Panc1 (cell line): ENCODE results near the gene GLRX. TPM values are rescaled to one million over a fixed set of nuclear protein-coding genes. Genes with fewer than 3 reads are reported as not detected.
"Not testable (repeated sequence)": the region's sequence is repeated elsewhere in the genome, so short reads cannot be mapped to it uniquely, and the experiment has no call there.

Experiments
- ATAC-seq: fragments of 200-7000 bp; cut with Tn5 transposase; 2 replicates; pipeline ENCODE4 v1.9.1; 2020; ENCODE audit warnings: mild to moderate bottlenecking, moderate library complexity
- BruUV-seq: library from RNA; stranded (reverse); fragments of 400-500 nt; replicated peaks from 2 replicates; lab custom pipeline; 2021; lab: Mats Ljungman, UMichigan
- CTCF ChIA-PET: fragments of 300-600 bp; sonication (Branson Sonifier 250); formaldehyde crosslinking; loops from one replicate; lab custom pipeline; 2022; ENCODE audit warnings: antibody characterized with exemption; lab: Charles Lee
- POLR2A ChIA-PET: fragments of 300-600 bp; sonication (Branson Sonifier 250); formaldehyde crosslinking; loops from one replicate; lab custom pipeline; 2022; ENCODE audit warnings: antibody characterized with exemption; lab: Charles Lee
- DNase-seq: peaks from one replicate; pipeline ENCODE4 v3.0.0-alpha.2; 2010; ENCODE audit warnings: low read depth, low spot score
- H3K27ac ChIP-seq: 2 replicates; pipeline ENCODE4 v1.5.1; 2011; ENCODE audit warnings: mild to moderate bottlenecking, low read length, inconsistent platforms
- H3K27me3 ChIP-seq: fragments of 200-500 bp; sonication (Bioruptor generic); 2 replicates; pipeline ENCODE4 v1.6.0; 2014; ENCODE audit warnings: low read length, inconsistent platforms; ENCODE audit not compliant: control insufficient read depth, insufficient read depth
- H3K36me3 ChIP-seq: fragments of 200-500 bp; sonication (Bioruptor generic); 2 replicates; pipeline ENCODE4 v1.5.1; 2014; ENCODE audit warnings: inconsistent platforms, mild to moderate bottlenecking, low read length, moderate library complexity; ENCODE audit not compliant: control insufficient read depth, insufficient read depth
- H3K4me1 ChIP-seq: 2 replicates; pipeline ENCODE4 v1.5.1; 2011; ENCODE audit warnings: inconsistent platforms, mild to moderate bottlenecking, low read length, moderate library complexity; ENCODE audit not compliant: control insufficient read depth, insufficient read depth
- H3K4me3 ChIP-seq, 2 experiments: 2 replicates each; pipeline ENCODE4 v1.5.1; 2011 to 2012; ENCODE audit warnings: low read depth in 2 of 2, low read length in 2 of 2, mild to moderate bottlenecking in 2 of 2, inconsistent platforms in 1 of 2, moderate library complexity in 1 of 2
- H3K9me3 ChIP-seq: fragments of 200-500 bp; sonication (Bioruptor generic); 2 replicates; pipeline ENCODE4 v1.5.1; 2014; ENCODE audit warnings: low read depth, mild to moderate bottlenecking, inconsistent platforms, low read length, moderate library complexity; ENCODE audit not compliant: control insufficient read depth, insufficient read depth
- POLR2AphosphoS5 ChIP-seq: IDR thresholded peaks from 2 replicates; pipeline ENCODE4 v1.6.1; 2012; ENCODE audit warnings: mild to moderate bottlenecking, low read depth, low read length, moderate library complexity
- REST ChIP-seq, 2 experiments: IDR thresholded peaks; 2 replicates each; pipeline ENCODE4 v1.6.1; 2011 to 2012; ENCODE audit warnings: low read depth in 2 of 2, control low read depth in 1 of 2, low read length in 1 of 2, mild to moderate bottlenecking in 1 of 2, moderate library complexity in 1 of 2; ENCODE audit not compliant: insufficient read depth in 1 of 2
- SIN3A ChIP-seq: IDR thresholded peaks from 2 replicates; pipeline ENCODE4 v1.6.1; 2012; ENCODE audit warnings: low read depth, mild to moderate bottlenecking, low read length, moderate library complexity, borderline replicate concordance; ENCODE audit not compliant: insufficient read depth
- TCF7L2 ChIP-seq: IDR thresholded peaks from 2 replicates; pipeline ENCODE4 v1.6.1; 2011; ENCODE audit warnings: mild to moderate bottlenecking, low read depth, low read length, inconsistent platforms
- in situ Hi-C: cut with HindIII; loops from 2 replicates; pipeline ENCODE4 v1.10.0; 2016; ENCODE audit warnings: low sequenced_read_pairs, low pct_unique_long_range_greater_than_20kb
- intact Hi-C: fragments of 100-400 bp; cut with micrococcal nuclease; formaldehyde crosslinking; loops from one replicate; pipeline ENCODE4 v1.10.0; 2022; ENCODE audit not compliant: unreplicated experiment
- total RNA-seq: library from RNA; stranded (reverse); gene quantifications from one replicate; pipeline ENCODE4 v1.2.1, GENCODE V29; 2021; ENCODE audit not compliant: unreplicated experiment
- TF ChIP-seq, protein P1 (sequence below): fragments of 450-650 bp; IDR thresholded peaks from 2 replicates; pipeline ENCODE4 v1.5.1; 2017; ENCODE audit warnings: mild to moderate bottlenecking

GLRX gene
- total RNA-seq, 1 experiment from 2014 or later = 5.8 TPM

DNA sequence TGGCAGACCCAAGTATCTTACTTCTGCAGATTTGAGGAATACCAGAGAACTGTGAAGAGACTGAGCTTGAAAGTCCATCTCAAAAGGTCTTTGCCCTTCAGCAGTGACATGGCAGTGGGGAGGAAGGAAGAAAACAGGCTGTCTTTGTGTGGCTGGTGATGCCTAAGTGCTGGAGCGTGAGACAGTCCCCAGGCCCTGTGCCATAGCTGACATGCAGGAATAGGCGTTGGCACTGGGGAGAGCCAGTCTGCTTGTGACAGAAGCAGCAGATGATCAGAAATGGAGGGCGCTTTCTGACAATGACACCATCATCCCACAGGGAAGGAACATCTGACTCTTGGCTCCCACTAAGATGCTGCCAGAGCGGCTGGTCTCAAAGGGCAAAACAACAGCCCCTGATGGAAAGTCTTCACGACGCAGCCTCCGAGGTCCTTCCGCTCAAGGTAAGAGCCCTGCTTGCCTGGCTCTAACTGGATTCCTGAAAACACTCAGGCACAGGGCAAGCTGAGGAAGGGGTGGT, 15.5 kb upstream of the GLRX start:
- Histone ChIP-seq H3K27me3 (no peaks in the 10 kb centered on the region), H3K36me3 (no peaks in the 10 kb centered on the region), H3K4me3 (no peak overlapping the region), H3K4me1 (peaks cover 5% of the 10 kb centered on the region), H3K9me3 (no peaks in the 10 kb centered on the region), H3K27ac (no peak overlapping the region)
- no peak for TF ChIP-seq SIN3A
- TF ChIP-seq REST (IDR thresholded peaks at IDR 0.05; ENCODE audit: insufficient read depth in 1 of 2, low read depth in 2 of 2, low read length in 1 of 2) = no peak
- TF ChIP-seq, protein P1, sequence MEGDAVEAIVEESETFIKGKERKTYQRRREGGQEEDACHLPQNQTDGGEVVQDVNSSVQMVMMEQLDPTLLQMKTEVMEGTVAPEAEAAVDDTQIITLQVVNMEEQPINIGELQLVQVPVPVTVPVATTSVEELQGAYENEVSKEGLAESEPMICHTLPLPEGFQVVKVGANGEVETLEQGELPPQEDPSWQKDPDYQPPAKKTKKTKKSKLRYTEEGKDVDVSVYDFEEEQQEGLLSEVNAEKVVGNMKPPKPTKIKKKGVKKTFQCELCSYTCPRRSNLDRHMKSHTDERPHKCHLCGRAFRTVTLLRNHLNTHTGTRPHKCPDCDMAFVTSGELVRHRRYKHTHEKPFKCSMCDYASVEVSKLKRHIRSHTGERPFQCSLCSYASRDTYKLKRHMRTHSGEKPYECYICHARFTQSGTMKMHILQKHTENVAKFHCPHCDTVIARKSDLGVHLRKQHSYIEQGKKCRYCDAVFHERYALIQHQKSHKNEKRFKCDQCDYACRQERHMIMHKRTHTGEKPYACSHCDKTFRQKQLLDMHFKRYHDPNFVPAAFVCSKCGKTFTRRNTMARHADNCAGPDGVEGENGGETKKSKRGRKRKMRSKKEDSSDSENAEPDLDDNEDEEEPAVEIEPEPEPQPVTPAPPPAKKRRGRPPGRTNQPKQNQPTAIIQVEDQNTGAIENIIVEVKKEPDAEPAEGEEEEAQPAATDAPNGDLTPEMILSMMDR = no peak
- no peak for TF ChIP-seq POLR2AphosphoS5
- no peak for TF ChIP-seq TCF7L2
- POLR2A ChIA-PET = no interaction called here
- BruUV-seq = no TSS peak
- CTCF ChIA-PET = interaction anchor here (1.2 kb wide), 1 partner anchor 57 kb away, joined by 3 read pairs; no protein-coding TSS in a partner anchor
- intact Hi-C loops = no loop called here
- in situ Hi-C loops = no loop called here
- no peak for DNase-seq
- no peak for ATAC-seq

GRCh38 chr5:95837492-95837891, 15.0 kb upstream of the GLRX start:
- Histone ChIP-seq H3K4me1 (peaks cover 5% of the 10 kb centered on the region), H3K36me3 (no peaks in the 10 kb centered on the region), H3K9me3 (no peaks in the 10 kb centered on the region), H3K27ac (no peak overlapping the region), H3K4me3 (no peak overlapping the region), H3K27me3 (no peaks in the 10 kb centered on the region)
- ChIA-PET CTCF (interaction anchor here (1.2 kb wide), 1 partner anchor 56 kb away, joined by 3 read pairs; no protein-coding TSS in a partner anchor), POLR2A (no interaction called here)
- no TSS peak for BruUV-seq
- DNase-seq (no peak), ATAC-seq (no peak)
- intact Hi-C loops (no loop called here), in situ Hi-C loops (no loop called here)
- no peak for TF ChIP-seq POLR2AphosphoS5
- TF ChIP-seq SIN3A = no peak
- TF ChIP-seq, protein P1 = no peak
- TF ChIP-seq REST (IDR thresholded peaks at IDR 0.05; ENCODE audit: insufficient read depth in 1 of 2, low read depth in 2 of 2, low read length in 1 of 2) = no peak
- no peak for TF ChIP-seq TCF7L2

DNA sequence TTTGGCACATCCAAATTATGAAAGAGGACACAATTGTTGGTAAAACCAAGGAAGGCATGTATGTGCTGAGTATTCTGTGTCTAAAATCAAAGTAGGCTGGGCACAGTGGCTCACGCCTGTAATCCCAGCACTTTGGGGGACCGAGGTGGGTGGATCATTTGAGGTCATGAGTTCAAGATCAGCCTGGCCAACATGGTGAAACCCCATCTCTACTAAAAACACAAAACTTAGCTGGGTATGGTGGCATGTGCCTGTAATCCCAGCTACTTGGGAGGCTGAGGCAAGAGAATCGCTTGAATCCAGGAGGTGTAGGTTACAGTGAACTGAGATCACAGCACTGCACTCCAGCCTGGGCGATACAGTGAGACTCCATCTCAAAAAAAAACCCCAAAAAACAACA, 14.4 kb upstream of the GLRX start:
- H3K27ac ChIP-seq, H3K4me1 ChIP-seq, POLR2A ChIA-PET, BruUV-seq, H3K4me3 ChIP-seq, in situ Hi-C loops, intact Hi-C loops, ATAC-seq, H3K9me3 ChIP-seq, H3K27me3 ChIP-seq, DNase-seq, H3K36me3 ChIP-seq: not testable (repeated sequence)
- CTCF ChIA-PET = interaction anchor here (0.6 to 1.2 kb wide), 2 partner anchors 56 to 401 kb away, joined by 3 to 4 read pairs; no protein-coding TSS in a partner anchor
